ENCODE results near the gene LAPTM5. TPM values are rescaled to one million over a fixed set of nuclear protein-coding genes. Genes with fewer than 3 reads are reported as not detected.

Gene LAPTM5
- total and polyA plus RNA-seq, 2 donors (not counting 3 experiments of a cell fraction or from before 2014, with no cell fraction given): 83.4 to 95.2 TPM

GRCh38 chr1:30770150-30770549 is 12.6 kb upstream of the LAPTM5 start:
- no peak overlapping the region for H3K4me3 ChIP-seq (replicated peaks in 1 of 3; ENCODE audit: insufficient read depth in 1 of 3, low read depth in 1 of 3, low read length in 3 of 3)
- H4K20me1 ChIP-seq (replicated peaks; ENCODE audit: control insufficient read depth, extremely low read depth, insufficient read depth, low read length): no peaks in the 10 kb centered on the region
- no peak overlapping the region for H3K9ac ChIP-seq (replicated peaks; ENCODE audit: extremely low read depth, insufficient read depth, low read length)
- H3K9me1 ChIP-seq (replicated peaks; ENCODE audit: control insufficient read depth, extremely low read depth, insufficient read depth, low read length): no peaks in the 10 kb centered on the region
- no peak for FAIRE-seq
- no peaks in the 10 kb centered on the region for H3K36me3 ChIP-seq (ENCODE audit: control insufficient read depth in 2 of 2, extremely low read depth in 1 of 2, insufficient read depth in 2 of 2, low read length in 2 of 2)
- intact Hi-C loops (cut with micrococcal nuclease) (no loop called here), dilution Hi-C loops (cut with MboI; ENCODE audit: extremely low pct_ligation_motif_present, low sequenced_read_pairs) (no loop called here)
- H3K79me2 ChIP-seq (ENCODE audit: control insufficient read depth, insufficient read depth, low read length): no peaks in the 10 kb centered on the region
- no peak overlapping the region for H2AFZ ChIP-seq (ENCODE audit: low read depth, low read length)
- H3K27ac ChIP-seq (ENCODE audit: insufficient read depth, low read depth, low read length): no peak overlapping the region
- no peak overlapping the region for H3K4me2 ChIP-seq (ENCODE audit: insufficient read depth, low read length)
- no peaks in the 10 kb centered on the region for H3K4me1 ChIP-seq (ENCODE audit: control insufficient read depth, extremely low read depth, insufficient read depth, low read length)
- TF ChIP-seq CTCF (IDR thresholded peaks at IDR 0.05; ENCODE audit: extremely low read depth in 1 of 2, insufficient read depth in 1 of 2, low read depth in 1 of 2, low read length in 2 of 2) (no peak), JUN (IDR thresholded peaks at IDR 0.05; ENCODE audit: borderline replicate concordance, insufficient read depth, insufficient read length, low read depth) (no peak)
- no peak for DNase-seq (ENCODE audit: low read depth, low spot score)
- no peaks in the 10 kb centered on the region for H3K9me3 ChIP-seq (replicated peaks; ENCODE audit: control insufficient read depth, insufficient read depth, low read length)
- ChIA-PET POLR2A (no interaction called here), CTCF (interaction anchor here (0.6 to 1.4 kb wide), 3 partner anchors 10 to 44 kb away, joined by 3 to 8 read pairs (median 4); no protein-coding TSS in a partner anchor)
- no TSS peak for BruUV-seq (replicated peaks)
- H3K27me3 ChIP-seq (ENCODE audit: control insufficient read depth in 2 of 2, insufficient read depth in 2 of 2, low read length in 2 of 2): peaks cover 2% of the 10 kb centered on the region in 2 experiments

DNA sequence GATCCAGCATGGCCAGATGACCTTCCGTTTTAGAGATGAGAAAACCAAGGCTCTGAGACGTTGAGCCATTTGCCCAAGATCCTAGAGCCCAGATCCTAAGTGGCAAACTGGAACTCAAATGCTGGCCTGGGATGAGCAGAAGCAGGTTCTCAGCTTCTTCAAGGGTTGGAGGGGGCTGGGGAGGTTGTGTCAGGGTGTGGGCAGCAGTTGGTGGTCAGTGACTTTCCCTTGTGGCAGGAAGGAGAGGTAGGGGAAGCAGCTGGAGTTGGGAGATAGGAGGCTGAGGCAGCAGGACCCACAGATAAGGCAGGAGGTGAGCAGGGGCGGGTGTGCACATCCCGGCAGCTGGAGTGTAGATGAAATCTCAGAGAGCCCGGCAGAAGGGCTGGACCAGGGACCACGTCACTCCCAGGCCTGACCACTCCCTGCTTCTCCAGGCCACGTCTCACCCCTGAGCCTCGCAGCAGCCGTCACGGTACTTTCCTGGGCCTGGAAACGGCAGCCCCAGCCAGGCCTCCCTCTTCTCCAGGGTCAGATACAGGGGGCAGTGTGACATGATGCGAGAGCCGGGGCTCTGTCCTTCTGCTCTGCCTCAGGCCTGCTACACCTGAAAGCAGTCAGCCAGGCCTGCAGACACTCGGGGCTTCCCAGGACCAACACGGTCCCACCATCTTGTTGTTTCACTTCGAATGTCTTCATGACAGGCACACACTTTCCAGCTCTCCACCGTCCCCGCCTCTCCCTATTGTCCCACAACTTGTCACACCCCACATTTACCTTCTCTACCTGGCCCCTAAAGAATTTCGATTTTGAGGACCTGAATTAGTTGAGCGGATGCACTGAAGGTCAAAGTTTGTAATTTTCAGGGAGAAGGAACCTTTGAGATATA is 11.5 kb upstream of the LAPTM5 start:
- ChIA-PET CTCF (interaction anchor here (0.6 to 3.2 kb wide), 7 partner anchors 9 to 50 kb away, joined by 3 to 11 read pairs (median 4); no protein-coding TSS in a partner anchor), POLR2A (no interaction called here)
- no peak overlapping the region for H3K9ac ChIP-seq (replicated peaks; ENCODE audit: extremely low read depth, insufficient read depth, low read length)
- peak; percentile 23 for DNase-seq (ENCODE audit: low read depth, low spot score)
- H3K27ac ChIP-seq (ENCODE audit: insufficient read depth, low read depth, low read length): no peak overlapping the region
- no TSS peak for BruUV-seq (replicated peaks)
- no peaks in the 10 kb centered on the region for H4K20me1 ChIP-seq (replicated peaks; ENCODE audit: control insufficient read depth, extremely low read depth, insufficient read depth, low read length)
- H2AFZ ChIP-seq (ENCODE audit: low read depth, low read length): peak overlapping the region; percentile 10
- peak; percentile 58 for FAIRE-seq
- TF ChIP-seq, protein P1, sequence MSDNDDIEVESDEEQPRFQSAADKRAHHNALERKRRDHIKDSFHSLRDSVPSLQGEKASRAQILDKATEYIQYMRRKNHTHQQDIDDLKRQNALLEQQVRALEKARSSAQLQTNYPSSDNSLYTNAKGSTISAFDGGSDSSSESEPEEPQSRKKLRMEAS (IDR thresholded peaks at IDR 0.05; ENCODE audit: insufficient read depth, insufficient read length): no peak
- TF ChIP-seq GATA2 (IDR thresholded peaks at IDR 0.05; ENCODE audit: insufficient read depth, insufficient read length, low read depth, low read length) (peak; percentile 56), MYC (IDR thresholded peaks at IDR 0.05; ENCODE audit: low read depth, low read length) (no peak), POLR2AphosphoS5 (IDR thresholded peaks at IDR 0.05; ENCODE audit: insufficient read depth, low read depth, low read length) (no peak)
- dilution Hi-C loops (cut with MboI; ENCODE audit: extremely low pct_ligation_motif_present, low sequenced_read_pairs) (no loop called here), intact Hi-C loops (cut with micrococcal nuclease) (no loop called here)
- no peaks in the 10 kb centered on the region for H3K36me3 ChIP-seq (ENCODE audit: control insufficient read depth in 2 of 2, extremely low read depth in 1 of 2, insufficient read depth in 2 of 2, low read length in 2 of 2)
- no peak overlapping the region for H3K4me2 ChIP-seq (ENCODE audit: insufficient read depth, low read length)
- no peaks in the 10 kb centered on the region for H3K4me1 ChIP-seq (ENCODE audit: control insufficient read depth, extremely low read depth, insufficient read depth, low read length)
- no peaks in the 10 kb centered on the region for H3K79me2 ChIP-seq (ENCODE audit: control insufficient read depth, insufficient read depth, low read length)
- peaks cover 2% of the 10 kb centered on the region in 2 experiments for H3K27me3 ChIP-seq (ENCODE audit: control insufficient read depth in 2 of 2, insufficient read depth in 2 of 2, low read length in 2 of 2)
- H3K4me3 ChIP-seq (replicated peaks in 1 of 3; ENCODE audit: insufficient read depth in 1 of 3, low read depth in 1 of 3, low read length in 3 of 3): no peak overlapping the region
- no peaks in the 10 kb centered on the region for H3K9me3 ChIP-seq (replicated peaks; ENCODE audit: control insufficient read depth, insufficient read depth, low read length)
- no peaks in the 10 kb centered on the region for H3K9me1 ChIP-seq (replicated peaks; ENCODE audit: control insufficient read depth, extremely low read depth, insufficient read depth, low read length)
